LNCAP (cell line): ENCODE measurements around the gene SUCO.

ENCODE experiments used
- CTCF ChIP-seq: fragments of 450-650 bp; IDR thresholded peaks from 2 replicates; pipeline ENCODE4 v1.5.1; 2017; ENCODE audit warnings: mild to moderate bottlenecking

Gene SUCO, protein sequence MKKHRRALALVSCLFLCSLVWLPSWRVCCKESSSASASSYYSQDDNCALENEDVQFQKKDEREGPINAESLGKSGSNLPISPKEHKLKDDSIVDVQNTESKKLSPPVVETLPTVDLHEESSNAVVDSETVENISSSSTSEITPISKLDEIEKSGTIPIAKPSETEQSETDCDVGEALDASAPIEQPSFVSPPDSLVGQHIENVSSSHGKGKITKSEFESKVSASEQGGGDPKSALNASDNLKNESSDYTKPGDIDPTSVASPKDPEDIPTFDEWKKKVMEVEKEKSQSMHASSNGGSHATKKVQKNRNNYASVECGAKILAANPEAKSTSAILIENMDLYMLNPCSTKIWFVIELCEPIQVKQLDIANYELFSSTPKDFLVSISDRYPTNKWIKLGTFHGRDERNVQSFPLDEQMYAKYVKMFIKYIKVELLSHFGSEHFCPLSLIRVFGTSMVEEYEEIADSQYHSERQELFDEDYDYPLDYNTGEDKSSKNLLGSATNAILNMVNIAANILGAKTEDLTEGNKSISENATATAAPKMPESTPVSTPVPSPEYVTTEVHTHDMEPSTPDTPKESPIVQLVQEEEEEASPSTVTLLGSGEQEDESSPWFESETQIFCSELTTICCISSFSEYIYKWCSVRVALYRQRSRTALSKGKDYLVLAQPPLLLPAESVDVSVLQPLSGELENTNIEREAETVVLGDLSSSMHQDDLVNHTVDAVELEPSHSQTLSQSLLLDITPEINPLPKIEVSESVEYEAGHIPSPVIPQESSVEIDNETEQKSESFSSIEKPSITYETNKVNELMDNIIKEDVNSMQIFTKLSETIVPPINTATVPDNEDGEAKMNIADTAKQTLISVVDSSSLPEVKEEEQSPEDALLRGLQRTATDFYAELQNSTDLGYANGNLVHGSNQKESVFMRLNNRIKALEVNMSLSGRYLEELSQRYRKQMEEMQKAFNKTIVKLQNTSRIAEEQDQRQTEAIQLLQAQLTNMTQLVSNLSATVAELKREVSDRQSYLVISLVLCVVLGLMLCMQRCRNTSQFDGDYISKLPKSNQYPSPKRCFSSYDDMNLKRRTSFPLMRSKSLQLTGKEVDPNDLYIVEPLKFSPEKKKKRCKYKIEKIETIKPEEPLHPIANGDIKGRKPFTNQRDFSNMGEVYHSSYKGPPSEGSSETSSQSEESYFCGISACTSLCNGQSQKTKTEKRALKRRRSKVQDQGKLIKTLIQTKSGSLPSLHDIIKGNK (N-terminal part only)

GRCh38 chr1:172532700-172533512 is at the start of gene SUCO:
Gene SUCO (plus strand): TSS chr1:172533150. CDS start chr1:172533436, 286 bp downstream.
- TF ChIP-seq CTCF = 0 out of 2 replicates have a peak, but pooled peaks have one; percentile 23

- no peak for TF ChIP-seq CTCF
These were observed 49.5 kb upstream of the SUCO start for GRCh38 chr1:172483448-172483847.

- no peak for TF ChIP-seq CTCF
These were observed 48.7 kb upstream of the SUCO start for GRCh38 chr1:172484252-172484651.

DNA sequence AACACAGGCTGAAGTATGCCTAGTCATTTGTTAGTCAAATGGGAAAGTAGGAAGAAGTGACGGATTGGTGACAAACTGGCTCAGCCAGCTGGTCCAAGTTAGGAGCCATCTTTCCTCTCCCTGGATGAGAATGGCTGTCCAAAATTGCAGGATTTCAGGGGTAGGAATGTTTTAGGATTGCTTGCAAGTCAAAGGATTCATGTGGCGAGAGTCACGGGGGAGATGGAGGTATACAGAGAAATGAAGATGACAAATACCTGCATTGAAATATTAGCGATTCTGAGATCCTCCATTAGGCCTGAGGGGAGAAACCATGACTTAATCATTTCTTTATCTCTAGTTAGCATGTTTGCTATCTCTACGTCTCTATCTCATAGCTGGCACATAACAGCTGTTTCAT is 47.3 kb upstream of the SUCO start:
- TF ChIP-seq CTCF = no peak

- TF ChIP-seq CTCF = no peak
These were observed 46.0 kb upstream of the SUCO start for GRCh38 chr1:172486805-172487454.

DNA sequence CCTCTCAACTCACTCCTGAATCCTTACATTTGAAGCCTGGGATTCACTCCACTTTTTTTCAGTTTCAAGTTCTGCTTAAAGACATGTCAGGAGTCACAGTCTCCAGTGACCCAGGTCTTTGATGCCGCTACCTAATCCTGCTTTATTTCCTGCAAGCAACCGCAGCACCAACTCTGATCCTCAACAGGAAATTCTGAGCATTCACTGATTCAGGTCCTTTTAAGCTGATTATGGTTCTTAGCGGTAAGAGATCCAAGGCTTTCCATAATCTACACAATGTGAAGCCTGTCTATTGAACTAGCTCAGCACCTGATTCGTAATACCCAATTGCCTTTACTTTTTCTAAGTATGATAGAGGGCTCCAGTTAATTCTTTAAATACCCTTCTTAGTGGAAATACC is 45.4 kb upstream of the SUCO start:
- TF ChIP-seq CTCF = no peak
